Measurements from ENCODE around the gene HMGN1. TPM values are rescaled to one million over a fixed set of nuclear protein-coding genes. Genes with fewer than 3 reads are reported as not detected.
"Not testable (repeated sequence)": the region's sequence is repeated elsewhere in the genome, so short reads cannot be mapped to it uniquely, and the experiment has no call there.

Gene HMGN1
- total and polyA plus RNA-seq, 2 donors from 2014 or later, result 174 to 205 TPM

DNA sequence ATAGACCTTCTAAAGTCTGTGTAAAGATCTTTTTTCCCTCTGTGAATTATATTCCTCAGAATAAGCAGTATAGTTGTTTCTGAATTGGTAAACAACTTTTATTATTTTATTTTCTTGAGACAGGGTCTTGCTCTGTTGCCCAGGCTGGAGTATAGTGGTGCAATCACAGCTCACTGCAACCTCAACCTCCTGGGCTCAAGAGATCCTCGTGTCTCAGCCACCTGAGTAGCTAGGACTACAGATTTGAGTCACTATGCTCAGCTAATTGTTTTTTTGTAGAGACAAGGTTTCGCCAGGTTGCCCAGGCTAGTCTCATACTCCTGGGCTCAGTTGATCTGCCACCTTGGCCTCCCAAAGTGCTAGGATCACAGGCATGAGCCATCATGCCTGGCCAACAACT is 26.6 kb upstream of the HMGN1 start:
- H3K27ac ChIP-seq (ENCODE audit: low read depth in 2 of 2, low read length in 2 of 2), result no peak overlapping the region
- no peak overlapping the region for H3K9ac ChIP-seq (ENCODE audit: low read length in 3 of 3)
- no peak for TF ChIP-seq CTCF (IDR thresholded peaks at IDR 0.05; ENCODE audit: borderline replicate concordance, extremely low read depth, insufficient read depth)
- intact Hi-C loops (cut with DNase I), result no loop called here
- no peak overlapping the region for H3K4me3 ChIP-seq (ENCODE audit: low read length in 3 of 3)
- H3K27me3 ChIP-seq (ENCODE audit: control insufficient read depth, insufficient read depth, low read length), result no peaks in the 10 kb centered on the region
- H3K9me3 ChIP-seq (ENCODE audit: control insufficient read depth in 2 of 3, insufficient read depth in 1 of 3, low read length in 3 of 3), result no peaks in the 10 kb centered on the region
- no peak for DNase-seq
- H3K36me3 ChIP-seq (ENCODE audit: control insufficient read depth in 2 of 3, insufficient read depth in 3 of 3, low read length in 3 of 3), result no peaks in the 10 kb centered on the region
- H3K4me1 ChIP-seq (ENCODE audit: control insufficient read depth in 2 of 3, insufficient read depth in 2 of 3, low read depth in 1 of 3, low read length in 3 of 3), result no peaks in the 10 kb centered on the region
- no peak for FAIRE-seq

DNA sequence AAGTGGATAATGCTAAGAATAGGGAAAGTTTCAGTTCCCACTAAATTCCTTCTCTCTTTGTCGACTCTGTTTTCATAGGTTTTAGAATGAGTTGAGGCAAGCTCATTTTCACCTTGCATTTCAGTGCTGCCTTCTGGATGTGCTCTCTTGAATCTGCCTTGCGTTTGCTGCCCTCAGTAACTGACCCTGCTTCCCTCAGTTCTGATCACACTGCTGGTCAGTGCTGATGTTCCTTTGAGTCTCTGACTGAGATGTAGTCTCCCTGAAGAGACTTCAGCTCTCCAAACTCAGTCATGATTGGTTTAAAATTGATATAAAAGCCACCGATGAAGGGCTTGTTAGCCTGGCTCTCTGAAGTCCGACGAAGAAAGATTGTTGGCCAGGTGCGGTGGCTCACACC is 25.2 kb upstream of the HMGN1 start:
- Histone ChIP-seq H3K9ac (ENCODE audit: low read length in 3 of 3) (no peak overlapping the region), H3K27me3 (ENCODE audit: control insufficient read depth, insufficient read depth, low read length) (no peaks in the 10 kb centered on the region), H3K9me3 (ENCODE audit: control insufficient read depth in 2 of 3, insufficient read depth in 1 of 3, low read length in 3 of 3) (no peaks in the 10 kb centered on the region), H3K4me3 (ENCODE audit: low read length in 3 of 3) (no peak overlapping the region), H3K4me1 (ENCODE audit: control insufficient read depth in 2 of 3, insufficient read depth in 2 of 3, low read depth in 1 of 3, low read length in 3 of 3) (no peaks in the 10 kb centered on the region), H3K36me3 (ENCODE audit: control insufficient read depth in 2 of 3, insufficient read depth in 3 of 3, low read length in 3 of 3) (no peaks in the 10 kb centered on the region), H3K27ac (ENCODE audit: low read depth in 2 of 2, low read length in 2 of 2) (no peak overlapping the region)
- no peak for TF ChIP-seq CTCF (IDR thresholded peaks at IDR 0.05; ENCODE audit: borderline replicate concordance, extremely low read depth, insufficient read depth)
- intact Hi-C loops (cut with DNase I), result no loop called here
- FAIRE-seq, result no peak
- no peak for DNase-seq

- Histone ChIP-seq H3K4me3 (ENCODE audit: low read length in 3 of 3) (no peak overlapping the region), H3K27me3 (ENCODE audit: control insufficient read depth, insufficient read depth, low read length) (no peaks in the 10 kb centered on the region), H3K9me3 (ENCODE audit: control insufficient read depth in 2 of 3, insufficient read depth in 1 of 3, low read length in 3 of 3) (no peaks in the 10 kb centered on the region), H3K36me3 (ENCODE audit: control insufficient read depth in 2 of 3, insufficient read depth in 3 of 3, low read length in 3 of 3) (no peaks in the 10 kb centered on the region), H3K27ac (ENCODE audit: low read depth in 2 of 2, low read length in 2 of 2) (no peak overlapping the region), H3K9ac (ENCODE audit: low read length in 3 of 3) (no peak overlapping the region), H3K4me1 (ENCODE audit: control insufficient read depth in 2 of 3, insufficient read depth in 2 of 3, low read depth in 1 of 3, low read length in 3 of 3) (no peaks in the 10 kb centered on the region)
- FAIRE-seq (no peak), DNase-seq (peak in 3 of 5 donors; percentile 55 to 67 (median 63))
- peak; percentile 35 for TF ChIP-seq CTCF (IDR thresholded peaks at IDR 0.05; ENCODE audit: borderline replicate concordance, extremely low read depth, insufficient read depth)
- intact Hi-C loops (cut with DNase I), result no loop called here
Measured at GRCh38 chr21:39373634-39374033, 24.7 kb upstream of the HMGN1 start.

DNA sequence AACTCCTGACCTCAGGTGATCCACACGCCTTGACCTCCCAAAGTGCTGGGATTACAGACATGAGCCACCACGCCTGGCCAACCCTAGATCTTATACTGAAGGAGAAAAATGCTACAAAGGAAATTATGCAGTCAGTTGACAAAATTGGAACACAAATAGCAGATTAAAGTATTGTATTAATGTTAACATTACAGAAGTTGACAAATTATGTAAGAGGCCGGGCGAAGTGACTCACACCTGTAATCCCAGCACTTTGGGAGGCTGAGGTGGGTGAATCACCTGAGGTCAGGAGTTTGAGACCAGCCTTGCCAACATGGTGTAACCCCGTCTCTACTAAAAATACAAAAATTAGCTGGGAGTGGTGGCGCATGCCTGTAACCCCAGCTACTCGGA is 21.0 kb upstream of the HMGN1 start:
- H3K9me3 ChIP-seq (ENCODE audit: control insufficient read depth in 2 of 3, insufficient read depth in 1 of 3, low read length in 3 of 3); H3K27ac ChIP-seq (ENCODE audit: low read depth in 2 of 2, low read length in 2 of 2); DNase-seq; H3K9ac ChIP-seq (ENCODE audit: low read length in 3 of 3); H3K4me3 ChIP-seq (ENCODE audit: low read length in 3 of 3); H3K27me3 ChIP-seq (ENCODE audit: control insufficient read depth, insufficient read depth, low read length); H3K4me1 ChIP-seq (ENCODE audit: control insufficient read depth in 2 of 3, insufficient read depth in 2 of 3, low read depth in 1 of 3, low read length in 3 of 3); intact Hi-C loops (cut with DNase I); H3K36me3 ChIP-seq (ENCODE audit: control insufficient read depth in 2 of 3, insufficient read depth in 3 of 3, low read length in 3 of 3); FAIRE-seq: not testable (repeated sequence)
